Epithelial cell of proximal tubule (primary cell): ENCODE data around the gene CDH6. TPM values are rescaled to one million over a fixed set of nuclear protein-coding genes. Genes with fewer than 3 reads are reported as not detected.
"Not testable (repeated sequence)": the region's sequence is repeated elsewhere in the genome, so short reads cannot be mapped to it uniquely, and the experiment has no call there.

Experiments
- DNase-seq: peaks from one replicate; pipeline ENCODE4 v3.0.0-alpha.2; 2011; ENCODE audit warnings: low read depth
- H3K4me3 ChIP-seq: 2 replicates; pipeline ENCODE4 v1.5.1; 2011; ENCODE audit warnings: low read depth, mild to moderate bottlenecking, low read length
- total RNA-seq: library from RNA; depleted of rRNA; stranded (reverse); fragments of >200 nt; gene quantifications from 2 replicates; pipeline ENCODE4 v1.2.3, GENCODE V29; 2015
- TF ChIP-seq, protein P1 (sequence below): conservative IDR thresholded peaks from 2 replicates; pipeline ENCODE4 v1.5.1; 2012; ENCODE audit warnings: low read depth, mild to moderate bottlenecking, low read length

CDH6 gene
- total RNA-seq, 1 donor from 2014 or later = 34.9 TPM

DNA sequence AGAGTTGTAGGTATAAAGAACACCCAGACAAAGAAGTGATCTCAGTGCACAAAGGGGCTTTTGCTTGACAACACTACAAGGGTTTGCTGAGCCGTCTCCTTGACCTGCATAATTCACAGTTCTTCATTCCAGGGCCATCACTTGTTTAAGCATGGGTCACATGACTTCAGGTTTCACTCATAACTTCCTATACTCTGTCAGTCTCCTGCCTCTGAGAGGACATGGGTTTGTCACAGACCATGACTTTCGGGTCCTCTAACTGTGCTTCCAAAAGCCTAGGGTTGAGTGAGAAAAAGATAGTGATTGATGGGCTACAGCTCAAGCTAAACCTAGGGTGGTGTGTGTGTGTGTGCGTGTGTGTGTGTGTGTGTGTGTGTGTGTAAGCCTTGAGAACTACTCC, 166.4 kb downstream of the CDH6 start:
- TF ChIP-seq, protein P1, sequence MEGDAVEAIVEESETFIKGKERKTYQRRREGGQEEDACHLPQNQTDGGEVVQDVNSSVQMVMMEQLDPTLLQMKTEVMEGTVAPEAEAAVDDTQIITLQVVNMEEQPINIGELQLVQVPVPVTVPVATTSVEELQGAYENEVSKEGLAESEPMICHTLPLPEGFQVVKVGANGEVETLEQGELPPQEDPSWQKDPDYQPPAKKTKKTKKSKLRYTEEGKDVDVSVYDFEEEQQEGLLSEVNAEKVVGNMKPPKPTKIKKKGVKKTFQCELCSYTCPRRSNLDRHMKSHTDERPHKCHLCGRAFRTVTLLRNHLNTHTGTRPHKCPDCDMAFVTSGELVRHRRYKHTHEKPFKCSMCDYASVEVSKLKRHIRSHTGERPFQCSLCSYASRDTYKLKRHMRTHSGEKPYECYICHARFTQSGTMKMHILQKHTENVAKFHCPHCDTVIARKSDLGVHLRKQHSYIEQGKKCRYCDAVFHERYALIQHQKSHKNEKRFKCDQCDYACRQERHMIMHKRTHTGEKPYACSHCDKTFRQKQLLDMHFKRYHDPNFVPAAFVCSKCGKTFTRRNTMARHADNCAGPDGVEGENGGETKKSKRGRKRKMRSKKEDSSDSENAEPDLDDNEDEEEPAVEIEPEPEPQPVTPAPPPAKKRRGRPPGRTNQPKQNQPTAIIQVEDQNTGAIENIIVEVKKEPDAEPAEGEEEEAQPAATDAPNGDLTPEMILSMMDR = no peak
- no peak overlapping the region for H3K4me3 ChIP-seq
- no peak for DNase-seq

- peak; percentile 46 for DNase-seq
- H3K4me3 ChIP-seq = no peak overlapping the region
- TF ChIP-seq, protein P1 = no peak
Observed at GRCh38 chr5:31361234-31361633, 167.7 kb downstream of the CDH6 start.

GRCh38 chr5:31361704-31362528, 168.4 kb downstream of the CDH6 start:
- DNase-seq = not testable (repeated sequence)

GRCh38 chr5:31362529-31362900, 169.0 kb downstream of the CDH6 start:
- TF ChIP-seq, protein P1 = no peak
- no peak for DNase-seq

More at GRCh38 chr5:31361704-31362528, 168.4 kb downstream of the CDH6 start:
- H3K4me3 ChIP-seq = not testable (repeated sequence)

DNA sequence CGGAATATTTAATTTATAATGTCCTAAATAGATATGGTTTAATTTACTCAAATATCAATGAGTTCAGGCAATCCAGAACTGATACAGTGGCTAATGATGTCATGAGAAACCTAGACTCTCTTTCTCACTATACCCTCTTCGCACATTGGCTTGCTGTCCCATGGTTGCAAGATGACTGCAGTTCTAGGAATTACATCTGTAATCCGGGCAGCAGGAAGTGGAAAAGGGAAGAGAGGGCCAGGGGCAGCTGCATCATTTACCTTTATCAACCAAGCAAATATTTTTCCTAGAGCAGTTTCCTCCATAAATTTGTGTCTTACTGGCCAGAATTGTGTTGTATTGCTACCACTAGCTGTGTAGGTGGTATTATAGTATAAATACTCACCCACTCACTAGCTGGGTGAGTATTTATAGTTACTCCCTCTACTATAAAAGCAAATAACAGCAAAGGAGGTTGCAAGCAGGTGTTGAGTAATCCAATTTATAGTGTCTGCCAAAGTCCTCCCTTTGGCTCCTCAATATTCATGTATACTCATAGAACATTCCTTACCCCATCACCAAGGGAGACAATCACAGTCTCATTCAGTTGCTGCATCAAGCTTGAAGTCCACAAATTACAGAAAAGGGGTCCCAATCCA, 169.6 kb downstream of the CDH6 start:
- H3K4me3 ChIP-seq = no peak overlapping the region
- DNase-seq = no peak
- TF ChIP-seq, protein P1 = no peak

More at GRCh38 chr5:31362529-31362900, 169.0 kb downstream of the CDH6 start:
- H3K4me3 ChIP-seq = no peak overlapping the region

DNA sequence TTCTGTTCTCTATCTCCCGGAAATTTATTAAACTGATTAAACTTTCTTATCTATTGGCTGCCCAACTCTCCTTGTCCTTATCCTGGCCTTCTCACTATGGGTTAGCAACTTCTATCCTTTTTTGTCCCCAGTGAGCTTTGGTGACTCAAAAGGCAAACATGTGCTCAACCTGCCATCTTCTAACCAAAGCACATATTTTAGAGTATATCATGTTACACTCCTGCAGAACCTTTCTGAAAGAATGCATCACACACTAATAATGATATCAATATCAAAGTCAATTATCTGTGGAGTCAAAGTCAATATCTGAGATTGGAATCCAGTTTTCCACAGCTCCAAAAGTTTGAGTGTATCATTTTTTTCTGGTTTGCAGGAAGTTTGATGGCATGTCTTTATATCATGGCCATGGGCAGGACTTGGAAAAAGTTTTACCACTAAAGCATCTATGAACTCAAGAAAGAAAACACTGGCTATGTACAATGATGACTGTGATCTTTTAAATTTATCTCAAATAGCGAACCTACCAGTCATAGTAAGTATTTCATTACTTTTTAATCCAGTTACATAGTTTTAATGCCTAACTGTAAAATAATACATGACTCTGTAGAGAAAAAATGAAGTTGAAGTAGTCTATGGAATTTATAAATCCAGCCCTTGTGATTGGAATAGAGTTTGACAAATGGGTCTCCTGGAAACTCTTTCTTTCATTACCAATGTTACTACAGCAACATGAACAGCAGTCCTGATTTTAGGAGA, 171.6 kb downstream of the CDH6 start:
- TF ChIP-seq, protein P1 = no peak
- no peak overlapping the region for H3K4me3 ChIP-seq
- no peak for DNase-seq

- TF ChIP-seq, protein P1 = no peak
- no peak for DNase-seq
- no peak overlapping the region for H3K4me3 ChIP-seq
Observed at GRCh38 chr5:31365776-31366175, 172.3 kb downstream of the CDH6 start.
